ACC112 (cell line): ENCODE results near the gene MTMR6.

Experiments
- H2AFZ ChIP-seq: fragments of 200-600 bp; sonication (generic); one replicate; pipeline ENCODE4 v1.6.0; 2017; ENCODE audit warnings: antibody characterized with exemption, low read length; ENCODE audit not compliant: unreplicated experiment
- H3K27ac ChIP-seq: fragments of 200-600 bp; sonication (generic); 2 replicates; pipeline ENCODE4 v1.5.1; 2014; ENCODE audit warnings: low read depth, mild to moderate bottlenecking, antibody characterized with exemption, low read length, moderate library complexity
- H3K27me3 ChIP-seq: fragments of 200-600 bp; sonication (generic); 2 replicates; pipeline ENCODE4 v1.6.1; 2014; ENCODE audit warnings: mild to moderate bottlenecking, antibody characterized with exemption, low read length, moderate library complexity, mixed read lengths; ENCODE audit not compliant: insufficient read depth
- H3K36me3 ChIP-seq: fragments of 200-600 bp; sonication (generic); 2 replicates; pipeline ENCODE4 v1.6.1; 2016; ENCODE audit warnings: mild to moderate bottlenecking, antibody characterized with exemption, low read length, moderate library complexity, mixed read lengths; ENCODE audit not compliant: insufficient read depth
- H3K4me1 ChIP-seq: fragments of 200-600 bp; sonication (generic); one replicate; pipeline ENCODE4 v1.6.1; 2016; ENCODE audit warnings: low read length, mixed read lengths; ENCODE audit not compliant: insufficient read depth, unreplicated experiment, control insufficient read depth
- H3K4me3 ChIP-seq: fragments of 200-600 bp; sonication (generic); 2 replicates; pipeline ENCODE4 v1.5.1; 2014; ENCODE audit warnings: mild to moderate bottlenecking, low read depth, low read length
- H3K79me2 ChIP-seq: fragments of 200-600 bp; sonication (generic); one replicate; pipeline ENCODE4 v1.6.0; 2016; ENCODE audit warnings: low read length; ENCODE audit not compliant: control insufficient read depth, unreplicated experiment, insufficient read depth

Gene MTMR6

DNA sequence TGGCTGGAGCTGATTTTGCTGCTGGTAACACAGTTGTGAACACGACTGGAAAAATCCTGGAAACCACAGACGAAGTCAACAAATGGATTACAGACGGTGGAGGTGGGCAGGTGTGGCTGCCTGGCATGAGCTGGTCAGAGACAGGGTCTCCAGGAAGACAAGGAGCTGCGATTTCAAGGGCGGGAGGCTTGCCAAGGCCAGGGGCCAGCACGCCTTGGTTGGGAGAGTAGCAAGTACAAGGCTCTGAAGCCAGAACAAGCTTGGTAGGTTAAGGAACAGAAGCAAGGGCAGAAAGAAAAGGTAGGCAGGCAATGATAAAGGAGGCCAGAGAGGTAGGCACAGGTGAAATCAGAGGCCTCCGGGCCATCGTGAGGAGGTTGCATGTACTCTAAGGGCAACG lies 64.5 kb downstream of the MTMR6 start:
- H3K36me3 ChIP-seq: no peaks in the 10 kb centered on the region
- no peaks in the 10 kb centered on the region for H3K79me2 ChIP-seq
- H3K4me1 ChIP-seq: no peaks in the 10 kb centered on the region
- no peak overlapping the region for H3K27ac ChIP-seq
- H2AFZ ChIP-seq: no peak overlapping the region
- peaks cover 86% of the 10 kb centered on the region for H3K27me3 ChIP-seq
- H3K4me3 ChIP-seq: no peak overlapping the region

DNA sequence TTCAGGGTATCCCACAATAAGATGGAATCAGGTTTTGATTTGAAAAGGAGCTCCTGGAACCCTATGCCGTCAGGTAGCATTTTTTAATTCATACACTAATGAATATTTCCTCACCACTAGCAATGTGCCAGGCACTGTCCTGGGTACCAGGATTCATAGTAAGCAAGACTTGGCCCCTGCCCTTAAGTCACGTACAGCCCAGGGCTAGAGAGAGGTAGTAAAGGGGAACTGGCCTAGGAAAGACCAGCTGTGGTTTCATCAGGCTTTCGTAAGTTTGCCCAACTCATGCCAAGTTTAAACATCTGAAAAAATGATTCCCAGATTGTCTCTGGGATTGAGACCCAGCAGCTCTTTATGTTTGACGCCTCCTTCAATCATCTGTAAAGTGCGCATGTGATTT lies 69.3 kb downstream of the MTMR6 start:
- Histone ChIP-seq H3K36me3 (no peaks in the 10 kb centered on the region), H2AFZ (no peak overlapping the region), H3K4me1 (no peaks in the 10 kb centered on the region), H3K27me3 (peaks cover 49% of the 10 kb centered on the region), H3K79me2 (no peaks in the 10 kb centered on the region), H3K4me3 (no peak overlapping the region), H3K27ac (no peak overlapping the region)

DNA sequence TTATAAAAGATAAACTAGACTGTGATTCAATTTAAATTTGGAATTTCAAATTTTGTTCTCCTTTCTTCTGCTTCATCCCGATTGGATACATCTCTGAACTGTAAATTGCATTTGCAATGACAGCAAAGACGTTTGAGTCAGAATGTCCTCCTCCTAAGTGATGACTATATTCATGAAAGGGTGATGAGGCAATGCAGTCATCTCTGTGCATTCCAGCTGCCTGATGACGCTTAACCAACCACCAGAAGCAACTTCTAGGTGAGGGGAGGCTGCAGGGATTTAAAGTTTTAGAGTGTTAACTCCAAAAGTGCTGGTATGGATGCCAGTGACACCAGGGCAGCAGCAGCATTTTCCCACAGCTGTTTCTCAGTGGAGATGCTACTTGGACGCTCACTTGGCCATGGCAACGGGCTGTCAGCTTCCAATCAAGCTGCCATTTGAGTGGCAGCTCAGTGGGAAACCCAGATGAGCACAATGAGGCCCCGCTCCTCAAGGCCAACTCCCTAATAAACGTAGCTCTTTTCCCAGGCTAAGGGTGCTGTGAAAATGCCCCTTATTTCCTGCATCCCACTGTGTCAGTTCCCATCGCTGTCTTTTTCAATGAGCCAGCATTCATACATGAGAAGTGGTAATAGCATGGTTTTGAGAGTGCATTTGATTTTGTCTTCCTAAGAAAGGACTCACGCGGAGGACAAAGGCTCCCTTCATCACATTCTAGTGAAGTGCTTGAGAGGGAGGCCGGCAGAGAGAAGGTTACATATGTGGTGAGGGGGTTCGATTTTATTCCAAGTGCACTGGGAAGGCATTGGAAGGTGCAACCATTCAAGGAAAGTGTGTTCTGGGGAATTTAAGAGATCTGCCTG lies 70.0 kb downstream of the MTMR6 start:
- no peak overlapping the region for H3K27ac ChIP-seq
- no peak overlapping the region for H2AFZ ChIP-seq
- H3K27me3 ChIP-seq: peaks cover 41% of the 10 kb centered on the region
- H3K79me2 ChIP-seq: no peaks in the 10 kb centered on the region
- no peak overlapping the region for H3K4me3 ChIP-seq
- no peaks in the 10 kb centered on the region for H3K36me3 ChIP-seq
- H3K4me1 ChIP-seq: no peaks in the 10 kb centered on the region

DNA sequence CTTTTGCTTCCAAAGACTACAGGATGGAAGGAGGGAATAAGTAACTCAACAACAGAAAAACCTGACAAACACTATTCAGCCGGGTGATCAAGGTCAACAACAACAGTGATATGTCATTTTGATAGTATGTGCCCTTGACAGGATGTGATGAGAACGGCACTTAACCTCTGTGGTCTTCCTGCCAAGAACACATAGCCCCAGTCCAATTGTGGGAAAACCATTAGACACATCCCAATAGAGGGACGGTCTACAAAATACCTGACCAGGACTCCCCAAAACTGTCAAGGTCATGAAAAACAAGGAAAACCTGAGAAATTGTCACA lies 72.1 kb downstream of the MTMR6 start:
- H2AFZ ChIP-seq: no peak overlapping the region
- no peak overlapping the region for H3K4me3 ChIP-seq
- no peaks in the 10 kb centered on the region for H3K4me1 ChIP-seq
- no peak overlapping the region for H3K27ac ChIP-seq
- H3K27me3 ChIP-seq: peaks cover 27% of the 10 kb centered on the region
- no peaks in the 10 kb centered on the region for H3K36me3 ChIP-seq
- no peaks in the 10 kb centered on the region for H3K79me2 ChIP-seq

DNA sequence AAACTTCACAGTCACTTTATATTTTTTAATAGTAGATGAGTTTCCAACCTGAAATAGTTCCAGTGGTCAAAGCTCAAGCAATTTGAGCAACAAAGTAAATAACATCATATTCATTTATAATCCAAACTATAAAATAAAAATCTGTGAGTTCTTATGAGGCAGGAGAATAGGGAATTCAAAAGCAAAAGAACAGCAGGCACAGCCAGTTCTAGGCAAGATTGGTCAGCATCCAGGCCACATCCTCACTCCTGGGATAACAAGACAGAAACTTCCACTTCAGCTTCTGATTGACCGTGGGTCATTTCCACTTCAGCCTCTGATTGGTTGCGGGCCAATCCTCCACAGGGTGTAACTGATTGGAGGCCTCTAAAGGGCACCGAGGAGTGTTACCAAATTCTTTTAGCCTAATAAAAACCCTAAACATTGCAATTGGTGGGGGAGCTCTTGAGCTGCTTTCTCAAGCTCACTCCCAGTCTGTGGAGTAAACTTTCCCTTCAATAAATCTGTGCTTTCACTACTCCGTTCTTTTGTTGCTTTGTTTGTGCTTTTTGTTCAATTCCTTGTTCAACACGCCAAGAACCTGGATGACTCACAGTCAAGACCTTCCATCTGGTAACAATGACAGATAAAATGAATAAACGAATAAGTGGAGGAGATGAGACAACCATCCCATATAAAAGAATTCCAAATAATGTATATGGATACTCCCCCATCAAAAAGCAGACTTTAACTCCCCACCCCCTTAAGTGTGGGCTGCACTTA lies 72.6 kb downstream of the MTMR6 start:
- Histone ChIP-seq H3K4me1 (no peaks in the 10 kb centered on the region), H3K36me3 (no peaks in the 10 kb centered on the region), H3K27me3 (peaks cover 24% of the 10 kb centered on the region)

DNA sequence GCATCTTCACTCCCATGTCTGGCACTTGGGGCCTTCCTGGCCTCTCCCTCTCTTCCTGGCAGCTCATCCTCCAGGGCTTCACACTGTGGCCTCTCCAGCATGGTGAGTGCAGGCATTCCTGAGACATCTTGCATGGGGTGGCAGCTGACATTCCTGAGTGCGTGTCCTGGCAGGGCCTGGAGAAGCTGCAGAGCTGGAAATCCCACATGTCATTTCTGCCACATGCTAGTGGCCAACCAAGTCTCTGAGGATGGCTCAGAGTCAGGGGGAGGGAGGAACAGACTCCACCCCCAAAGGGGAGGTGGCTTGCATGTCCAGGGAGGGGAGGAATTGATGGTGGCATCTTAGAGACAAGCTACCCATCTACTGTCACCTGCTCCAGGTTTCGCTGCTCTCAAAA lies 73.6 kb downstream of the MTMR6 start:
- H3K36me3 ChIP-seq: no peaks in the 10 kb centered on the region
- H3K27ac ChIP-seq: no peak overlapping the region
- no peak overlapping the region for H3K4me3 ChIP-seq
- no peak overlapping the region for H2AFZ ChIP-seq
- peaks cover 17% of the 10 kb centered on the region for H3K27me3 ChIP-seq
- H3K79me2 ChIP-seq: no peaks in the 10 kb centered on the region
- no peaks in the 10 kb centered on the region for H3K4me1 ChIP-seq

More for the DNA sequence above, 72.6 kb downstream of the MTMR6 start:
- Histone ChIP-seq H3K27ac (no peak overlapping the region), H3K4me3 (no peak overlapping the region), H3K79me2 (no peaks in the 10 kb centered on the region), H2AFZ (no peak overlapping the region)

DNA sequence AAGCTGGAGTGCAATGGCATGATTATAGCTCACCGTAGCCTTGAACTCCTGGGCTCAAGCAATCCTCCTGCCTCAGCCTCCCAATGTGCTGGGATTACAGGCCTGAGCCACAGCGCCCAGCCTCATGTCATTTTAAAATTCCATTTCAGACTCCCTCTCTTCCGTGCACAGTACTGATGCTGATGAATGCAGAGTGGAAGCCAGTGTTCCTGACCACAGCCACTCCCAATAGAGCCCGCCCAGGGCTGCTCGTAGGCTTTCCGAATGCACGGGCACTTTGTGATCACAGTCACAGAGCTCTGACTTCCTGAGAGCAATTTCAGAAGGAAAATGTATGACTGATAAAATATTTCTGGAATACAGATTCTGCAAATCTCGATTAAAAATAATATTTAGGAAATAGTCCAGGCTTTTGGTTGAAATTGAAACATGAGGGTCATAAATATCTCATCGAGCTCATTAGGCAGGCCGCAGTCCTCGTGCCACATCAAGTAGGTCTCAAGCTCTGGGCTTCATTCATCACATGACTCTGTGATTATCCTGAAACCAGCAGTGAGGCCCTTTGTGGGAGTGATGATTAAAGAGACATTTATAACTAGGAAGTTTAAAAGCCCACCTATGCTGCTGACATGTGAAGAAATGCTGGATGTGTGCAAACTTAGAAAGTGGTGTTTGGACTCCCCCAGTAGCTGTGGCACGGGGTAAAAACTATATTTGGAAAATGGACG lies 76.3 kb downstream of the MTMR6 start:
- no peak overlapping the region for H3K27ac ChIP-seq
- H3K79me2 ChIP-seq: no peaks in the 10 kb centered on the region
- H2AFZ ChIP-seq: no peak overlapping the region
- H3K36me3 ChIP-seq: no peaks in the 10 kb centered on the region
- no peaks in the 10 kb centered on the region for H3K4me1 ChIP-seq
- H3K4me3 ChIP-seq: no peak overlapping the region
- H3K27me3 ChIP-seq: peaks cover 27% of the 10 kb centered on the region

DNA sequence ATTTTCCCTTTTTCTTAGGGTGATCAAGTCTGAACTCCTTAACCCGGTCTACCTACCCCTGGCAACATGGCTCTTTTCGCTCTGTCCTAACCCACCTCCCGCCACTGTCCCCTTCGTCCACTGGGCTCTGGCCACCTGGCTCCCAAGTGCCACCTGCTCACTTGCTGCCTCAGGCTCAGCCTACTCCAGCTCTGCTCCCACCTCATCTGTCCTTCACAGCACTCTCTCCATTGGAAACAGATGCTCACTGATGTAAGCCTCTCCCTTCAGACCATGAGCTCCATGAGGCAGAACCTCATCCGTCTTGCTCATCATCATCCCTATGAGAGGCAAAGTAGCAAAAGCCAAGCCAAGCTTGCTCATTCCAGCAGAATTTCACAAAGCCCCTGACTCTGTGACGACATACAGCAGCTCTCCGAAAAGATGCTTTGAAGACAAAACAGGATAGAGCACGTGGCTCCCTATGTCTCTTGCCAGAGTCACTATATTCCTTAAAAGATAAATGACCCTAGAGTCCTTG lies 79.9 kb downstream of the MTMR6 start:
- H3K79me2 ChIP-seq: no peaks in the 10 kb centered on the region

DNA sequence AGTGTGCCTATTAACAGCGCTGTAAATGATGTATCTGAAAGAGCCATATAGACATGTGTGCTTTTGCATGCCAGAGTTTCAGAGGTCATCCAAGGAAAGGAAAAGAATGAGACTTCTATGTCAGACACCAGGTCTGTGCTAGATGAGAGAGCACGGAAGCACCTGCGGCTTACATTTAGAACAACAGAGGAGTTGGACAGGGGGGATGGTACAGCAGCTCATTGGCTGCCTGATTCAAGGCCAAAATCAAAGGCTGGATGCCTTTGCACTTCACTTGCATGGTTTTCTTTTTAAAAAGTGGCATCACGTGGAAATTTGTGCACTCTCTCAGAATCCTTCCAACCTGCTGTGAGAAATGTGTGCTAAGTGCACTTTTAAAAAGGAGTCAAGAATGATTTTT lies 82.4 kb downstream of the MTMR6 start:
- H3K4me1 ChIP-seq: no peaks in the 10 kb centered on the region
- no peaks in the 10 kb centered on the region for H3K79me2 ChIP-seq
- H3K4me3 ChIP-seq: no peak overlapping the region
- H3K27ac ChIP-seq: no peak overlapping the region
- H2AFZ ChIP-seq: no peak overlapping the region
- H3K36me3 ChIP-seq: no peaks in the 10 kb centered on the region
- H3K27me3 ChIP-seq: peaks cover 71% of the 10 kb centered on the region

More for the DNA sequence above, 79.9 kb downstream of the MTMR6 start:
- no peak overlapping the region for H3K4me3 ChIP-seq
- H3K27me3 ChIP-seq: peaks cover 59% of the 10 kb centered on the region
- H3K4me1 ChIP-seq: no peaks in the 10 kb centered on the region
- H2AFZ ChIP-seq: no peak overlapping the region
- no peaks in the 10 kb centered on the region for H3K36me3 ChIP-seq
- H3K27ac ChIP-seq: no peak overlapping the region

DNA sequence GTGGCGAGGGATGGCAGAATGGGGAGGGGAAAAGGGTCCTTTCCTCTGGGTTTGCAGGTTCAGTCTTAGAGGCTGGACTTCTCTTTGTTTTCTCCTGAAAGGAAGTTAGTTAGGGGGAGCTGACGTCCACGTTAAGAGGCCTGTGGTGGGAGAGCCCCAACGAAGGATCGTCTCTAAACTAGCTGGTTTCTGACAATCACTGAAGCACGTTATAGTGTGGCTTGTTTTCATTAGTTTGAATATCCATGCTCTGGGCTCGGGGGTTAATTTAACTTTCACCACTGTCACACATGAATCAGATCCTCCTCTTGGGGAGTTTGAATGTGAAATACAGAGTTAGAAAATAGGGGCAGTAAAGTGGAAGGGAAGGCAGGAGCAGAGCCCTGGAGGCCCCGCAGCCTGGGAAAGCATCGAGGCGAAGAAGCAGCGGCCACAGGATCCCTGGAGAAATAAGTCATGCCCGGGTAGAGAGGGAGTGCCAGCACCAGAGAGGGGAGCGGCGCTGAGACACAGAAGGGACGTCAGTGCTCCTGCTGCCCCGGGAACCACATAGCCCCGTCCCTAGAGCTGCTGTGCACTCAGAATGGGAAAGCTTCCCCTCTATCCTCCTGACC lies 84.1 kb downstream of the MTMR6 start:
- H3K36me3 ChIP-seq: no peaks in the 10 kb centered on the region
- no peak overlapping the region for H3K4me3 ChIP-seq
- no peak overlapping the region for H2AFZ ChIP-seq
- H3K27me3 ChIP-seq: peaks cover 76% of the 10 kb centered on the region
- H3K4me1 ChIP-seq: no peaks in the 10 kb centered on the region
- H3K27ac ChIP-seq: no peak overlapping the region
- H3K79me2 ChIP-seq: no peaks in the 10 kb centered on the region
